OCI-LY3 (cell line): ENCODE results near the gene RNF17.

Experiments used
- H2AFZ ChIP-seq: fragments of 200-600, 300-600 bp; shearing (Covaris generic); 2 replicates; pipeline ENCODE4 v1.6.0; 2014; ENCODE audit warnings: antibody characterized with exemption, low read depth, low read length
- H3K27ac ChIP-seq: fragments of 200-600, 300-600 bp; sonication (generic); 2 replicates; pipeline ENCODE4 v1.5.1; 2014; ENCODE audit warnings: mild to moderate bottlenecking, low read length, moderate library complexity, mixed read lengths
- H3K27me3 ChIP-seq: fragments of 200-600, 300-600 bp; sonication (generic); 2 replicates; pipeline ENCODE4 v1.6.1; 2014; ENCODE audit warnings: low read depth, low read length, mixed read lengths
- H3K36me3 ChIP-seq: fragments of 200-600, 300-600 bp; sonication (generic); replicated peaks from 2 replicates; pipeline ENCODE3; 2014; ENCODE audit warnings: low read depth, low read length, mixed read lengths
- H3K4me1 ChIP-seq: fragments of 300-600, 200-600 bp; sonication (generic); 2 replicates; pipeline ENCODE4 v1.6.1; 2014; ENCODE audit warnings: low read length, mixed read lengths
- H3K4me2 ChIP-seq: fragments of 200-600, 300-600 bp; sonication (generic); 2 replicates; pipeline ENCODE4 v1.6.1; 2014; ENCODE audit warnings: low read length, mixed read lengths
- H3K4me3 ChIP-seq: fragments of 300-600, 200-600 bp; sonication (generic); 2 replicates; pipeline ENCODE4 v1.5.1; 2014; ENCODE audit warnings: antibody characterized with exemption, mild to moderate bottlenecking, low read length, moderate library complexity
- H3K79me2 ChIP-seq: fragments of 300-600, 200-600 bp; shearing (Covaris generic); 2 replicates; pipeline ENCODE4 v1.6.1; 2014; ENCODE audit warnings: mild to moderate bottlenecking, low read length, mixed read lengths
- H3K9ac ChIP-seq: fragments of 300-600, 200-600 bp; shearing (Covaris generic); 2 replicates; pipeline ENCODE4 v1.6.0; 2014; ENCODE audit warnings: mild to moderate bottlenecking, low read length, moderate library complexity
- H3K9me3 ChIP-seq: fragments of 200-600, 300-600 bp; shearing (Covaris generic); 2 replicates; pipeline ENCODE4 v1.6.1; 2014; ENCODE audit warnings: low read length, mixed read lengths; ENCODE audit not compliant: insufficient read depth
- H4K20me1 ChIP-seq: fragments of 200-600, 300-600 bp; sonication (generic); 2 replicates; pipeline ENCODE4 v1.6.1; 2016; ENCODE audit warnings: low read length, mixed read lengths; ENCODE audit not compliant: insufficient read depth
- EZH2phosphoT487 ChIP-seq: fragments of 200-600 bp; shearing (Covaris generic); IDR thresholded peaks from 2 replicates; pipeline ENCODE4 v1.6.1; 2018; ENCODE audit warnings: antibody characterized with exemption, mixed run types, low read depth
- TF ChIP-seq, protein P1 (sequence below): fragments of 200-600, 300-600 bp; sonication (generic); IDR thresholded peaks from 2 replicates; pipeline ENCODE4 v1.5.1; 2014; ENCODE audit warnings: antibody characterized with exemption, low read length, low read depth

RNF17 gene

DNA sequence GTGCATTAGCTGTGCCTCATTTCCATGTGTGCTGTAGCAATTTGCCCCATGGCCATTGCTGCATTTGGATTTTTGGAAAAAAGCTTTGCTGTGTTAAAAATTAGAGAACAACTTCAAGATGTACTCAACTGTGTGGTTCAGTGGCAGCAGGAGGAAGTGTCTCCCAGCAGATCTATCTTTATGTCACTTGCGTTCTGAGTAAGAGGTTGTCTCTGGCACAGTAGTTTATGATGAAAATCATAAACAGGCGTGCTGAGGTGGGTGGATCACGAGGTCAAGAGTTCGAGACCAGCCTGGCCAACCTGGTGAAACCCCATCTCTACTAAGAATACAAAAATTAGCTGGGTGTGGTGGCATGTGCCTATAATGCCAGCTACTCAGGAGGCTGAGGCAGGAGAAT lies 29.0 kb upstream of the RNF17 start:
- Histone ChIP-seq H4K20me1 (no peaks in the 10 kb centered on the region), H3K27ac (no peak overlapping the region), H3K36me3 (no peaks in the 10 kb centered on the region), H3K4me3 (no peak overlapping the region), H3K4me2 (no peak overlapping the region), H3K79me2 (no peaks in the 10 kb centered on the region), H2AFZ (no peak overlapping the region), H3K27me3 (no peaks in the 10 kb centered on the region), H3K9ac (no peak overlapping the region), H3K4me1 (peaks cover 16% of the 10 kb centered on the region), H3K9me3 (no peaks in the 10 kb centered on the region)
- TF ChIP-seq, protein P1, sequence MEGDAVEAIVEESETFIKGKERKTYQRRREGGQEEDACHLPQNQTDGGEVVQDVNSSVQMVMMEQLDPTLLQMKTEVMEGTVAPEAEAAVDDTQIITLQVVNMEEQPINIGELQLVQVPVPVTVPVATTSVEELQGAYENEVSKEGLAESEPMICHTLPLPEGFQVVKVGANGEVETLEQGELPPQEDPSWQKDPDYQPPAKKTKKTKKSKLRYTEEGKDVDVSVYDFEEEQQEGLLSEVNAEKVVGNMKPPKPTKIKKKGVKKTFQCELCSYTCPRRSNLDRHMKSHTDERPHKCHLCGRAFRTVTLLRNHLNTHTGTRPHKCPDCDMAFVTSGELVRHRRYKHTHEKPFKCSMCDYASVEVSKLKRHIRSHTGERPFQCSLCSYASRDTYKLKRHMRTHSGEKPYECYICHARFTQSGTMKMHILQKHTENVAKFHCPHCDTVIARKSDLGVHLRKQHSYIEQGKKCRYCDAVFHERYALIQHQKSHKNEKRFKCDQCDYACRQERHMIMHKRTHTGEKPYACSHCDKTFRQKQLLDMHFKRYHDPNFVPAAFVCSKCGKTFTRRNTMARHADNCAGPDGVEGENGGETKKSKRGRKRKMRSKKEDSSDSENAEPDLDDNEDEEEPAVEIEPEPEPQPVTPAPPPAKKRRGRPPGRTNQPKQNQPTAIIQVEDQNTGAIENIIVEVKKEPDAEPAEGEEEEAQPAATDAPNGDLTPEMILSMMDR = no peak
- no peak for TF ChIP-seq EZH2phosphoT487

DNA sequence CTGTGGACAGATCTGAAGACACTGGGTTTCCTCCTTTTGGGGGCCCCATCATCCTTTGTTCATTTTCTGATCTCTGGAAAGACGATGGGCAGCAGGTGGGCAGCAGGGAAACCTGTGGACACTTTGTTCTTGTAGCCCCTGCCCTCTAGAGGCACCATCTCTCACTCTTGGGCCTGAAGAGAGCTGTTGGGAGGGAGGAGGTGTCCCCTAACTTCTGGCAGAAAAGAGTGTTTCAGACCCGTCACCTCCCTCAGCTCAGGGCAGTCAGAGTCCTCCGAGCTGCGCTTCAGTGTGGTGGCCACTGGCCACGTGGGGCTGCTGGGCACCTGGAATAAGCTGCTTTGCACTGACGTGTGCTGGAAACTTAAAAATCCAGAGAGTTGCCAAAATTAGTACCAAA lies 26.9 kb upstream of the RNF17 start:
- H3K4me2 ChIP-seq = no peak overlapping the region
- H3K27ac ChIP-seq = no peak overlapping the region
- no peak overlapping the region for H3K9ac ChIP-seq
- no peaks in the 10 kb centered on the region for H3K9me3 ChIP-seq
- no peak for TF ChIP-seq EZH2phosphoT487
- TF ChIP-seq, protein P1 = no peak
- no peak overlapping the region for H2AFZ ChIP-seq
- no peaks in the 10 kb centered on the region for H4K20me1 ChIP-seq
- no peaks in the 10 kb centered on the region for H3K79me2 ChIP-seq
- H3K4me1 ChIP-seq = peaks cover 8% of the 10 kb centered on the region
- H3K4me3 ChIP-seq = no peak overlapping the region
- H3K27me3 ChIP-seq = no peaks in the 10 kb centered on the region
- H3K36me3 ChIP-seq = no peaks in the 10 kb centered on the region

DNA sequence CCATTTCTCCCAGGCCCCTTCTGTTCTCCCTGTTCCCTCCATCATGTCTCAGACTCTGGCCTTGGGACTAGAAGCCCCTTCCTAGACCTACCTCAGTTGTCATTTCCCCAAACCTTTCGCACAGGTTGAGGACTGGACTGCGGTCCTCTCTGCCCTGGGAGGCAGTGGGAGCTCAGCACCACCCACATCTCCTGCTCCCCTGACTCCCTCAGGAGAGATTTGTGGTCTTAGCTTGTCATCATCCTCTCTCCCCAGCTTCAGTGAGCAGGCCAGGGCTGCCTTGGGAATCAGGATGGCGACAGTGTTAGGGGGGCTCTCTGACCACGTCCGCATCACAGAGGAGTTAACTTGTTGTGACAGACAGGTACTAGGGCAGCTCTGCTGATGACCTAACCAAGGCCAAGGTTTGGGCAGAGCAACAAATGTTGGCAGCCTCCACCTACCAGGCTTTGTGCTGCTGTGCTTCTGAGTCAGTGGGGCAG lies 25.6 kb upstream of the RNF17 start:
- Histone ChIP-seq H3K4me1 (peaks cover 8% of the 10 kb centered on the region), H3K27ac (no peak overlapping the region), H2AFZ (no peak overlapping the region), H3K36me3 (no peaks in the 10 kb centered on the region), H4K20me1 (no peaks in the 10 kb centered on the region), H3K4me3 (no peak overlapping the region), H3K9ac (no peak overlapping the region), H3K9me3 (no peaks in the 10 kb centered on the region), H3K4me2 (no peak overlapping the region), H3K27me3 (no peaks in the 10 kb centered on the region), H3K79me2 (no peaks in the 10 kb centered on the region)
- TF ChIP-seq EZH2phosphoT487 = no peak
- TF ChIP-seq, protein P1 = no peak

DNA sequence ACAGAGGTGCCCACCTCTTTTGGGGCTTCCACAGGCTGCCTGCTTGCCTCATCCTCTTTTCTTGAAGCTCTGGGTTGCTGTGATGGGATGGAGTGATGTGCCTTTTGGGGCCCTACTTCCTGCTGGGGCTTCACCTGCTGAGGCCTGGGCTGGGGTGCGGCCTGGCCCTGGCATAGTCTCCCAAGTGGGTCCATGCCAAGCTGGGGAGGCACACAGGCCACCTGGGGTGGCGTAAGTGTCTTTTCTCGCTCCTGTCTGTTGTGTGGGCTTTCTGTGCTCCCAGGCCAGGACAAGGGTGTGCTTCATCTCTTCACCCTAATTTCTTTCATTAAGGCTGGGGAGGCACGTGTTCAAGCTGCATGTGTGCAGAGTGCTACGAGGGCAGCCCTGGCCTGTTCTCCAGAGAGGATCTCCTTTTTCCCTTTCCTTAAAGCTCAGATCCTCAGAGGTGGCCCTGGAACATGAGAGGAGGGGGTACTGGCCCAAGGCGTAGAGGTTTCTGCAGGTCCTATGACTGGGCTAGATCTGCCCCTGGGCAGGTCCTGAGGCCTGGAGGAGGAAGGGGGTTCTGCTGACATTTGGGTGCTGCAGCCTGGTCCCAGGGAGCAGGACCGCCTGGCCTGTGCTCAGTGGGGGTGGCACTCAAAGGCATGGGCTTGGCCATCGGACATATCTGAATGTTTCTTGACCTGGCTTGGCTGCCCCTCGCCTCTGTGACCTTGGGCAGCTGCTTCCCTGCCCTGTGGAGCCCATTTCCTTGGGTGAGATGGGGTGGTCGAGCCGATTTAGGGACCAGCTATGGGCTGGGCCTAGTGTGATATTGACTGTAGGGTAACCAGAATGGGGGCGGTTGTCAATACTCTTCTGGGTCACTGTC lies 23.7 kb upstream of the RNF17 start:
- Histone ChIP-seq H3K4me1 (peaks cover under 1% of the 10 kb centered on the region; the same call in 1 of the 2 replicates), H3K27me3 (no peaks in the 10 kb centered on the region), H3K27ac (no peak overlapping the region), H3K9ac (no peak overlapping the region), H4K20me1 (no peaks in the 10 kb centered on the region), H3K4me2 (no peak overlapping the region), H3K9me3 (no peaks in the 10 kb centered on the region), H3K36me3 (no peaks in the 10 kb centered on the region), H3K79me2 (no peaks in the 10 kb centered on the region), H2AFZ (no peak overlapping the region; the same call in 1 of the 2 replicates), H3K4me3 (no peak overlapping the region)
- TF ChIP-seq EZH2phosphoT487 = no peak
- TF ChIP-seq, protein P1 = no peak
